GM18909 (cell line): ENCODE results near the gene YY1.
A peak's percentile ranks its signal among the peaks of the same experiment; 100 is the strongest.

Experiments used
- ATAC-seq: cut with Tn5 transposase; IDR thresholded peaks from one replicate; pipeline ENCODE4 v1.9.1; 2021; ENCODE audit warnings: mild to moderate bottlenecking; ENCODE audit not compliant: unreplicated experiment, poor library complexity

The YY1 gene

DNA sequence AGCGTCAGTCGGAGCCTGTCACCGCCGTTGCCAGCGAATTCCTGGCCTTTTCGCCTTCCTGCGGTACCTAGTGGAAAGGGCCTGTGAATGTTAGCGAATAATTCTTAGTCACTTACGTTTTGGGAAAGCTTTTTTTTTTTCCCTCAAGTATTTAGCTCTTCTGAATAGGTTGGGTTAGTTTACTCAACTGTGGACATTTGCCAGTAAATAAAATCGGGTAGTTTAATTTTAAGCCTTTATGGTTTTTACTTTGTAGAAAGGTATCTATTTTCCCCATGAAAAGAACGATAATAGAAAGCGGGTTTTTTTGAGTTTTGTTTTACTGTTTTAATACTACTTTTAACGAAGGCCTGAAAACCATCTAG, 1.7 kb downstream of the YY1 start:
- no peak for ATAC-seq

DNA sequence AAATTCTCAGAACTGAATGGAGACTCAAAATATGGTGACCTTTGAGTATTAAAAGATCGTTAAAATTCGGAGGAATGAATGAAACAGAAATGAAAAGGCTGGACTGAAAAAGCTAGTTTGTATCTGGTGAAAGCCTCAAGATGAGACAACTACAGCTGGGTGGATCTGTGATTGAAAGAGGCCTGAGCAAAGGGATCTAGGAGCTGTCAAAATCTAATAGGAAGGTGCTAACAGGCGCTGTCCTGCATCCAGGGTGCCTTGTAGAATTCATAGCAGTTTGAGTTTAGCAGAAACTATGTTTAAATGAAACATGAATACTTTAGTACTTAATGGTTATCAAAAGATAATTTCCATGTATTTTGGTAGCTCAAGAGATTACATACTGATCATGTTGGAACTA, 2.3 kb downstream of the YY1 start:
- ATAC-seq = no peak

DNA sequence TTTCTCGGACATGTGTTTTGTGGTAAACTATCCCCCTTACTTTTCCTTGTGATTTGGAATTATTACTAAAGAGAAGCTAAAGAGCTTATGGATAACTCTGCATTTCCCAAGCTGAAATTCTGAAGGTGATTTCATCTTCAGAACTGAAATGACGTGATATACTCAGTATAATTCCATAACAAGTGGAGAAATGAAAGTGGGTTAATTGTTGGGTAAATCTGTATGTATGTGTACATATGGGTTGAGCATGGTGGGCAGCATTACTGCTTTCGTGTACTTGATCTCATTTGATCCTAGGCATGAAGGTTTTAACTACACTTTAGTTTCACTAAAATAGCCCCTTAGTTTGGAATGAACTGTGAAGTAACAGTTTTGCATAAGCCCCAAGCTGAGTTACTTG, 4.1 kb downstream of the YY1 start:
- no peak for ATAC-seq

DNA sequence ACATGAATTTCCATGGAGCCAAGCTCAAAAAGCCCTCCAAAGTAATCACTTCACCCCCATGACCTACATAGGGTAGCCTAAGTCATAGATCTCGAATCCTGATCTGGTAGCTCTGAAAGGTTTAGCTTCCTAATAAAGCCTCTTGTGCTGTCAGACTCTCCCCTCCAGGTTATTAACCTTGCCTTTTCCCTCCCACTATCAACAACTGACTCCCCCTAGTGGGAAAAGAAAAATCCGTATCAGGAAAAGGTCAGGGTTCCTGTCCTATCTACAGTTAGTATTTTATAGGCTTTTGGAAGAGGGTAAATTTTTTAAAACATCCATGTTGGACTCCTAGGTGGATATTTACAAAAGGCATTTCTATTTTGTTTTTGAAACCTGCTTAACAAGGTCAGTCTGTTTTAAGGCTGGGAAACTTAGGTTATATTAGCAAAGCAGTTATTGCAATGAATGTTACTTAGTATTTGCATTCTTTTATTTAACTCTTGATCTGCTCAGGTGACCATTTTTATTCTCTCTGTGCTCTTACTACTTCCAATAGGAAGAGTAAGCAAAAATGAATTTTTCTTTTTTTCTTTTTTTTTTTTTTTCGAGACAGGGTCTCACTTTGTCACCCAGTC, 8.0 kb downstream of the YY1 start:
- ATAC-seq = no peak

DNA sequence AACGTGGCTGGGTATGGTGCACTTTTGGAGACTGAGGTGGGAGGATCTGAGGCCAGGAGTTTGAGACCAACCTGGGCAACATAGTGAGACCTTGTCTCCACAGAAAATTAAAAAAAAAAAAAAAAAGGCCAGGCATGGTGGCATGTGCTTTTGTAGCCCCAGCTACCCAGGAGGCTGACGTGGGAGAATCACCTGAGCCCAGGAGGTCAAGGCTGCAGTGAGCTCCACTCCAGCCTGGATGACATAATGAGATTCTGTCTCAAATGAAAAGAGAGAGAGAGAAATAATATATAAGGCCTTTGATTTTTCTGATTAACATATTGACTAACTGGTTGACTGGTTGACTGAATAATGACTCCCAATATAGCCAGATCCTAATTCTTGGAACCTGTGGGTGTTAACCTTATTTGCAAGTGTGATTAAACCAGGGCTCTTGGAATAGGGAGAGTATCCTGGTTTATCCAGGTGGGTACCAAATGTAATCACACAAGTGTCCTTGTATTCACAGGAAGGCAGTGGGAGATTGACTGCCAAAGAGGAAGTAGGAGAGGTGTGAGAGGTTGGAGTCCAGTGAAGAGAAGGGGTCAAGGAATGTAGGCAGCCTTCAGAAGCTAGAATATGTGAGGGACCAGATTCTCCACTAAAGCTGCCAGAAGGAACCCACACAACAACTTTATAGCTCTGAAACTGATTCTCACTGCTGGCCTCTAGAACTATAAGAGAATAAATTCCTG, 12.0 kb downstream of the YY1 start:
- ATAC-seq = no peak

DNA sequence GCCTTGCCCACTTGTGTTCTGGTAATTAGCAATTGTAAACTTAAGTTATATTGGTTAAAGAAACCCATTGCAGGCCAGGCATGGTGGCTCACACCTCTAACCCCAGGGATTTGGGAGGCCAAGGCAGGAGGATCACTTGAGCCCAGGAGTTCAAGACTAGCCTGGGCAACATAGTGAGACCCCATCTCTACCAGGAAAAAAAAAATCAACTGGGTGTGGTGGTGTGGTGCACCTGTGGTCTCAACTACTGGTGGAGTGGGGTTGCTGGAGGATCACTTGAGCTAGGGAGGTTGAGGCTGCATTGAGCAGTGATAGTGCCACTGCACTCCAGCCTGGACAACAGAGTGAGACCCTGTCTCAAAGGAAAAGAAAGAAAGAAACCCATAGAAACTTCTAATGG, 13.7 kb downstream of the YY1 start:
- ATAC-seq = no peak

DNA sequence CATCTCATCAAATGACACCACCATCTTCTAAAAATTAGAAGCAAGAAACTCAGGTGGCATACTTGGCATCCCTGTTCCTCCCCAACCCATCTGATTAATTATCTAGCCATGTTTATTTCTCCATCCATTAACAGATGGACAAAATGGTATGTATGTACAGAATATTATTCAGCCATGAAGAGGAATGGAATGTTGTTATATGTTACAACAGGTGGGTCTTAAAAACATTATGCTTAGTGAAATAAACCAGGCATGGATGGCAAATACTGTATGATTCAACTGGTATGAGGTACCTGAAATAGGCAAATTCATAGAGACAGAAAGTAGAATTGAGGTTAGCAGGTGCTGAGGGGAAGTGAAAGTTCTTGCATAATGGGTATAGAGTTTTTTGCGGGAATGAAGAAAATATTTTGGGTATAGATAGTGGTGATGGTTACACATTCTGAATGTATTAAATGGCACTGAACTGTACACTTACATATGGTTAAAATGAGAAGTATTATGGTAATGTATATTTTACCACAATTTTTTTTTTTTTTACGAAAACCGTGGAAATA, 17.5 kb downstream of the YY1 start:
- peak; percentile 72 for ATAC-seq

DNA sequence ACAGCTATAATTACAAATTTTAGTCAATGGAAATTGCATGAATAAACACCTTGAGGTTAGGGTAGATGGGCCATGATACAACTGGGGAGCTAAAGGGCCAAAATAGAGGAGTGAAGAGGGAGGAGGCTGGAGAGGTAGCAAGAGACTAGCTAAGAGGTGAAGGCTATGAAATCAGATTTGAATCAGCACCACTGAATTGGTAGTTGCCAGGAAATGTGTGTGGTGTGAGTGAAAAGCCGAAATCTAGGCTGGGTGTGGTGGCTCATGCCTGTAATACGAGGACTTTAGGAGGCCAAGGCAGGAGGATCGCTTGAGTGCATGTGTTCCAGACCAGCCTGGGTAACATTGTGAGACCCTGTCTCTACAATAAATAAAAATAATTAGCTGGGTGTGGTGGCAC, 22.7 kb downstream of the YY1 start:
- ATAC-seq = no peak

DNA sequence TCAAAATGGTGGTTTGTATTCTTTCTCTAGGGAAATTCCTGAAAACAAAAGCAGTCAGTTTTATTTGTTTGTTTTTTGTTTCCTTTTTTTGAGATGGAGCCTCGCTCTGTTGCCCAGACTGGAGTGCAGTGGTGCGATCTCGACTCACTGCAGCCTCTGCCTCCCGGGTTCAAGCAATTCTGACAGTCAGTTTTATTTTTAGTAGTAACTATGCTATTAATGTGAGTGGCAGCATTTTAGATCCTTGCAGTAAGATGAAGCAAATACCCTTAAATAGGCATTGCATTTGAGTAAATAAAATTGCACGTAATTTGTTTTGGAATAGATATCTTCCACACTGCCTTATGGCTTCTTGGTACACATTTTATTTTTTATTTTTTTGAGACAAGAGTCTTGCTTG, 23.6 kb downstream of the YY1 start:
- ATAC-seq = no peak

DNA sequence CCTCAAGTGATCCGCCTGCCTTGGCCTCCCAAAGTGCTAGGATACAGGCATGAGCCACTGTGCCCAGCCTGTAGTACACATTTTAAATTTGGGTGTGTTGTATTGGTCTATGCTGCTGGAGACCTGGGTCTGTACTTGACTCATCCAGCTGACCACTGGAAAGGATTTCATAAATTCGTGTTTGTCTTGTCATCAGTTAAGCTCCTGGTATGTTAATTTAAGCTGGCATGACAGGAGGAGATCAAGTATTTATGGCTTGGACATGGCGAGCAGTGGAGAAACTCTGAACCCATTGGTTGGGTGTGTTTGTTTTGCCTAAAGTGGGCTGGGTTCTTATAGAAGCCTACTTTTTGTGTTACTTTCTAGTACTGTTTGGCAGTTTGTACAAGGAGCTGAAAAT, 24.2 kb downstream of the YY1 start:
- no peak for ATAC-seq

DNA sequence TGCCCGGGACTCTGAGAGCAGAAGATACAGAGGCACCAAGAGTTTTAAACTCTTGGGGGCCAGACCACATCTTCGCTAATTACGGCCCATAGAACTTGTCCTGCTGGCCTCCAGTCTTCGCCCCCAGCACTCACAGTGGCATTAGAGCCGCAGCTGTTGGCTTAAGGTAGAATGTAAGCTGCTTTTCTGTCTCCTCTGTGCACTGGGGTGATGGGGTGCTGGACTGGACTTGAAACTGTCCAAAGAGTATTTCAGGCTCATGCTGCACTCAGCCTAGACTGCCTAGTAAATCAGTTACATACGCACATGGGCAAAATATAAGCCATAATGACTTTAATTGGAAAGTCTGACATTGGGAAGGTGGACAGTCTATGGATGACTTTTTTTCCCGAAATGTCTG, 29.0 kb downstream of the YY1 start:
- ATAC-seq = no peak

DNA sequence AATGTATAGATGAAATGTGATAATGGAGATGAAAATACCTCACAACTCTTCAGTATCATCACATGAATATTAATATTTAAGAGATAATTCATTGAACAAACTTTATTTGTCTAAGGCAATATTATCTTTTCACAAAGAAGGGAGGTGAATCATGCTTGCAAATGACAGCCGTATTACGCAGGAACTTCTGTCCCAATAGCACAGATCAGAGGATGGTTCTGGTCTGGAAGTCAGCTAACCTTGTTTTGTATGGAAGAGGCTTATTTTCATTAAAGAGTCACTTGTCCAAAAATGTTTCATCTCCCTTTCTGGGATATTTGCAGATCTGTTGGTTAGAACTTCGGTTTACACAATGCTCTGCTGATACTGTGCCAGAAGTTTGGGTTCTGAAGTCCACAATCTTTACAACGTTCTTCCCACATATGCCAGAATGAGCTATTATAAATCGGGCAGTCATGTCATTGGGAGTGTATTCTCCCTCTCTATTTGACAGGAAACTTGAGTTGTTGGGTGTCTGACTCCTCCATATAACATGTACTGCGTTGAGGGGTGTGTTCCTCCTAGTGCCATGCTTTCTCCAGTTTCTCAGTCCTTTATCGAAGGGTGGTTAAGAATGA, 29.8 kb downstream of the YY1 start:
- no peak for ATAC-seq

DNA sequence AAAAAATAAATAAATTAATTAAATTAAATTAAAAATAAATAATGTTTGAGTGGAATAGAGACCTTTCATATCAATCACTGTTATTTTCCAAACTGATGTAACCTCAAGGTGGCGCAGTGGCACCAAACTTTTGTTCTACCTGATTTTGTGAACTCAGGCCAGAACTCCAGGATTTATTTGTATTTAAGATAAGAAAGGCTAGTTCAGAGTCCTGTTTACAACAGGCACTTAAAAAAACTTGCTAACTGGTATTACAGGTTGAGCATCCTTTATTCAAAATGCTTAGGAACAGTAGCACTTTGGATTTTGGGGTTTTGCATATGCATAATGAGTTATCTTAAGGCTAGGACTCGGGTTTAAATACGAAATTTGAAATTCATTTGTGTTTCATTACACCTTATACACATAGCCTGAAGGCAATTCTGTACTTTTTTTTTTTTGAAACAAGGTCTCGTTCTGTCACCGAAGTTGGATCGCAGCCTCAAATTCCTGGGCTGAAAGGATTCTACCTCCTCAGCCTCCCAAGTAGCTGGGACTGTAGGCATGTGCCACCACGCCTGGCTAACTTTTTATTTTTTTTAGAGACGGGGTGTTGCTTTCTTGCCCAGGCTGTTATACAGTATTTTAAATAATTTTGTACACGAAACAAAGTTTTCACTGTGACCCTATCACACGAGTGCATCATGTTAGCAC, 32.4 kb downstream of the YY1 start:
- no peak for ATAC-seq

DNA sequence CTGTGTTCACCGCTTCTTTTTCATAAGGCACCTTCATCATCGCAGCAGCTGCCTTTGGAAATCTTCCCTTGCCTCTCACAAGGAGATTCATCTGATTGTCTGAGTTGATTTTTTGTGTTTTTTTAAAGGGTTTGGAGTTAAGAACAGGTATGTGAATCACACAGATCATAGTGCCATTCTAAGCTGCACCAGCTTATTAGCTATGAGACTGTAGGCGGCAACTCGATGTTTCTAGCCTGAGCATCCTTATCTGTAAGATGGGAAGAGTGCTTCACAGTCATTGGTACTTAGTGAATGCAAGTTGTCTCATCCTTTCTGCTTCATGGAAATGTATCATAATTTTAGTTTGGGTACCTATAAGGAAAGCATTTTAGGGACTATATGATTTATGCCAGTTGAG, 35.3 kb downstream of the YY1 start:
- no peak for ATAC-seq

DNA sequence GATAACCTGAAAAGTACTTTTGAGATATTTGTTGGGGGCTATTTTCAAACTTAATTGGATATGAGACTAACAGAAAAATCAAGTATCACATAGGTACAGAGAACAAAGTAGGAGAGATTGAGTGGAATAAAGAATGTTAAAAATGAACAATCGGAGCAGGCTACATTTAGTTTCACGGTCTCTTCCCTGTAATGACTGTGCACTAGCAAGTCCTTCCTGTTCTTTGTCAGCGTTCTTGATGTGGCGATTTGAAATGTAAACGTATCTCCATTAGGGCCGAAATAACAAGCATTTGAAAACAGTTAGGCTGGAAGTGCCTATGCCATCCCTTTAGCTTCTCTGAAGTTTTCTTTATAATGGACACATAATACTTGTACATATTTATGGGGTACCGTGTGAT, 36.3 kb downstream of the YY1 start:
- ATAC-seq = no peak

DNA sequence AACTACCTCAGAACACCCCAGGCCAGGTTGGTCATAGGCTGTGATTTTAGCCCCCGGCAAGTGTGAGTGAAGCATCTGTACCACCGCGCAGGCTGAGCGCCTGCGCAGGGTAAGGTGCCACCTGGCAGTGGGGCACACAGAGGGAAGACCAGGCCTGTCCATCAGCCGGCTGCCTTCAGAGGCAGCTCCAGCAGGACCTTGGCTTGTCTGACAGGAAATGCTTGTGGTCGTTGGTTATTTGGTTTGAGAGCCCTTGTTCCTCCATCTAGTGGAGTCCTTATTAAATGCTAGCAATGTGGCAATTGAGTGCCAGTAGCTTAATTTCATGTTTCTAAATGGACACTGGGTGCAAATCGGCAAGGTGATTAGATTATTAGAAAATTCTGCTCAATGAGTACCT, 39.8 kb downstream of the YY1 start:
- ATAC-seq = peak; percentile 73

DNA sequence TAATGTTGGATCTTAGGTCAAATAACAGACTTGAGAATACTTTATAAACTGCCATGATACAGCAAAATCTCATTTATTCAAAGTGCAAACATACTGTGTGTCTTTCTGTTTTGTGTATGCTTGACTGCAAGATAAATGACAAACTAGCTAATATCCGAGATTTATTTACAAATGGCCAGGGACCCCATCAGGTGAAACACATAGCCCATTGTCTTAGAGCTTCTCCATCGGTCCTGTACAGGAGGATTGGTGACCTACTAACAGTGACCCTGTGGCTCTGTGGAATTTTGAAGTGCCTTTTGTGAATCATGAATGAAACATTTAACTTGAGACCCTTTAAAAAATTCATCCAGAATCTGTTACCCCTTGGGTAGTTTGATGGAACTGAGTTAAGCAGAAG, 40.2 kb downstream of the YY1 start:
- ATAC-seq = no peak

DNA sequence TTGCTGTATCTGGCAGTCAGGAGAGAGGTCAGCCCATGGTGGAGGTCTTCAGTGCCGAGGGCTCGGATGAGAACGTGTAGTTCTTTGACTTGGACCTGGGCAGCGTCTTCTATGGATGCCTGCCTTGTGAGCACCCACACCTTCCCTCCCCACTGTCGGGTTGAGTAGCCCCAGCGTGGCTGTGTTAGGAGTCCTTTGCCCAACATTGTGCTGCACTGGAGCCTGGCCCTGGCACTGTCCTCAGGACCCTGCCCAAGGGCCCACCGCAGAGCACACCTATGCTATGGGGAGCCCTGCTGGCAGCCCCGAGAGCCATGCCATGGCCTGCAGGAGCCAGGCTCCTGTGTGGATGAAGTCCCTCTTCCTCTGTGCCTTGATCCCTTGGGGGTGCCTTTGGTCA, 40.6 kb downstream of the YY1 start:
- ATAC-seq = no peak

DNA sequence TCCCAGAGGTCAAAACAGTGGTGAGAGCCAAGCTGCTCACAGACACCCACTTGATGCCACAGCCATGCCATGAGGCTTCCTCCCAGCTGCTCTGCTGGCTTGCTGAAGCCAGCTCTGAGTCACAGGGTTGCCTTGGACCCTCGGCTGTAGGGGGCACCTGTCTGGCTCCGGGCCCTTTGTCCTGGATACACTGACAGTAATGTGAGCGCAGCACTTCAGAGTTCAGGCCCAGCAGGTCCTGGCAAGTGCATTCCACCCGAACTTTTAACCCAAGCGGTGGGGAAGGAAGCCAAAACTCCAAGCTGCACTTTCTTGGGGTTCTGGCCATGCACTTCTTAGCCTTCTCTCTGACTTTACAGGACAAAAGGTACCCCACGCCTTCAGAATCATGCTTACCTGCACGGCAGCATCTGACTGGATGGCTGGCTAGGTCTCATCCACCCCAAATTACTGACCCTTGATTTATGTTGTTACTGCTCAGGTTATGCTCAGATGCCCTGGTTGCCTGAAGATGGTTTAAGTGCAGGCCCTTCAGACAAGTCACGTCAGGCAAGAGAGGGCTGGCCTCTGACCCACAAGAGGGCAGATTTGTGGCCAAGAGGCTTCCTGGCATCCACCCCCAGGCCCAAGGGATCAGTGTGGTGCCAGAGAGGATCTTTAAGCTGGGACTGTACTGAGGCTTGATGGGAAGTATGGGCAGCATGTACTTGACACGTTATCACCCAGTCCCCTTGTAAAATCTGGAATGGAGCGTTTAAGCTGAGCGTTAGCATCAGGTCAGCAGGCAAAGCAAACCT, 42.5 kb downstream of the YY1 start:
- ATAC-seq = no peak

DNA sequence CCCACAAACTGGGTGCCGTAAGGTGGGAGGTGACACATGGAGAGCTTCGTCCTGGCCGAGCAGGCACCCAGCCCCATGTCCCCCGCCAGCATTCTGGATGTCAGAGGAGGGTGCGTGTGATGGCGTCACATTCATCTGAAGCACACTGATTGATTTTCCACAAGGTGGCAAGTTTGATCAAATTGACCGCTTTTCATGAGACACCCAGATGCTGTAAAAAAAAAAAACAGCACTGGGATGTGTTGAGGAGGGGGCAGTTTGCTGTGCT, 43.1 kb downstream of the YY1 start:
- no peak for ATAC-seq
